Neutrophil (primary cell): Measurements from ENCODE around the gene PLB1.

Source experiments
- H3K27ac ChIP-seq: fragments of 200-600 bp; sonication (generic); 2 replicates; pipeline ENCODE4 v1.5.1; 2016; ENCODE audit warnings: mild to moderate bottlenecking, moderate library complexity
- H3K27me3 ChIP-seq: fragments of 200-600 bp; sonication (generic); 2 replicates; pipeline ENCODE4 v1.6.0; 2016; ENCODE audit warnings: mild to moderate bottlenecking
- H3K36me3 ChIP-seq: fragments of 200-600 bp; sonication (generic); 2 replicates; pipeline ENCODE4 v1.5.1; 2017
- H3K4me1 ChIP-seq, 2 experiments: fragments of 200-600 bp in 1 of 2; sonication (generic) in 1 of 2; 1 replicate in 1 of 2; 2 replicates in 1 of 2; pipeline versions ENCODE4 v1.5.1 to v1.6.1; 2013 to 2016; ENCODE audit warnings: low read depth in 1 of 2, low read length in 1 of 2, mild to moderate bottlenecking in 1 of 2, moderate library complexity in 1 of 2; ENCODE audit not compliant: control insufficient read depth in 1 of 2, insufficient read depth in 1 of 2
- H3K4me3 ChIP-seq, 2 experiments: fragments of 200-600 bp in 1 of 2; sonication (generic) in 1 of 2; 1 replicate in 1 of 2; 2 replicates in 1 of 2; pipeline ENCODE4 v1.5.1; 2013 to 2016; ENCODE audit warnings: low read depth in 1 of 2, low read length in 1 of 2, mild to moderate bottlenecking in 1 of 2, moderate library complexity in 1 of 2
- H3K9me3 ChIP-seq: fragments of 200-600 bp; sonication (generic); 2 replicates; pipeline ENCODE4 v1.5.1; 2016
- CTCF ChIP-seq: fragments of 200-600 bp; sonication (generic); IDR thresholded peaks from 2 replicates; pipeline ENCODE4 v1.5.1; 2016; ENCODE audit warnings: antibody characterized with exemption

Gene PLB1

GRCh38 chr2:28462122-28462521 lies 33.7 kb upstream of the PLB1 start:
- Histone ChIP-seq H3K4me1 (peaks cover 74 to 76% of the 10 kb centered on the region in 2 experiments), H3K9me3 (no peaks in the 10 kb centered on the region), H3K27me3 (no peaks in the 10 kb centered on the region), H3K36me3 (no peaks in the 10 kb centered on the region), H3K4me3 (peak overlapping the region in 1 of 2 experiments; percentile 53), H3K27ac (peak overlapping the region; percentile 93)
- TF ChIP-seq CTCF = no peak

GRCh38 chr2:28463211-28463816 lies 32.5 kb upstream of the PLB1 start:
- peak overlapping the region; percentile 28 to 53 for H3K4me3 ChIP-seq
- H3K36me3 ChIP-seq = no peaks in the 10 kb centered on the region
- H3K4me1 ChIP-seq = peaks cover 85 to 87% of the 10 kb centered on the region in 2 experiments
- peak overlapping the region; percentile 93 for H3K27ac ChIP-seq
- no peak for TF ChIP-seq CTCF
- H3K27me3 ChIP-seq = no peaks in the 10 kb centered on the region
- no peaks in the 10 kb centered on the region for H3K9me3 ChIP-seq

- no peaks in the 10 kb centered on the region for H3K27me3 ChIP-seq
- no peaks in the 10 kb centered on the region for H3K9me3 ChIP-seq
- no peaks in the 10 kb centered on the region for H3K36me3 ChIP-seq
- peak overlapping the region; percentile 93 for H3K27ac ChIP-seq
- H3K4me3 ChIP-seq = peak overlapping the region; percentile 28 to 53
- H3K4me1 ChIP-seq = peaks cover 91 to 93% of the 10 kb centered on the region in 2 experiments
- no peak for TF ChIP-seq CTCF
Measured at GRCh38 chr2:28463893-28464292, 32.0 kb upstream of the PLB1 start.

GRCh38 chr2:28465148-28465885 lies 30.5 kb upstream of the PLB1 start:
- no peak for TF ChIP-seq CTCF
- Histone ChIP-seq H3K27me3 (no peaks in the 10 kb centered on the region), H3K27ac (peak overlapping the region; percentile 93), H3K9me3 (no peaks in the 10 kb centered on the region), H3K36me3 (no peaks in the 10 kb centered on the region), H3K4me1 (peaks cover 98 to 99% of the 10 kb centered on the region in 2 experiments), H3K4me3 (peak overlapping the region in 1 of 2 experiments; percentile 53)

- H3K4me1 ChIP-seq = peaks cover 74 to 82% of the 10 kb centered on the region in 2 experiments
- no peaks in the 10 kb centered on the region for H3K27me3 ChIP-seq
- H3K4me3 ChIP-seq = peak overlapping the region in 1 of 2 experiments; percentile 49
- TF ChIP-seq CTCF = no peak
- H3K27ac ChIP-seq = peak overlapping the region; percentile 93
- no peaks in the 10 kb centered on the region for H3K9me3 ChIP-seq
- H3K36me3 ChIP-seq = no peaks in the 10 kb centered on the region
Measured at GRCh38 chr2:28469304-28469703, 26.6 kb upstream of the PLB1 start.
